Body of pancreas (tissue), 4 donors: ENCODE measurements around the gene HDAC8.

Source experiments
- POLR2A ChIP-seq, 3 donors: fragments of 450-650 bp; IDR thresholded peaks; one replicate each; pipeline ENCODE4 v1.6.1; 2016; ENCODE audit warnings: antibody characterized with exemption in 3 of 3, mild to moderate bottlenecking in 2 of 3
- TF ChIP-seq, protein P1 (sequence below), 7 experiments: fragments of 450-650 bp in 4 of 7; fragments of 200-600 bp in 3 of 7; sonication (generic) in 3 of 7; IDR thresholded peaks; one replicate each; pipeline ENCODE4 v1.5.1; 2016 to 2019; ENCODE audit warnings: antibody characterized with exemption in 7 of 7

DNA sequence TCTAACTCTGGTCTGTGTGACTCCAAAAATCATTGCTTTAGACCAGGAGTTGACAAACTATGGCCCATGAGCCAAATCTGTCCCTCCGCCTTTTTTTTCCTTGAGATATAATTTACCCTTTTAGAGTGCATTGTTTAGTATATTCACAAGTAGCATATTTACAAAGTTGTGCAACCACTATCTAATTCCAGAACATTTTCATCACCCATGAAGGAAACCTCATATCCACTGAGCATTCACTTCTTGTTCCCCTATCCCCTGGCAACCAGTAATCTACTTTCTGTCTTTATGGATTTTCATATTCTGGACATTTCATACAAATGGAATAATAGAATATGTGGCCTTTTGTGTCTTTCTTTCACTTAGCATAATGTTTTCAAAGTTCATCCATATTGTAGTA is 199.5 kb downstream of the HDAC8 start:
- no peak for TF ChIP-seq POLR2A (IDR thresholded peaks at IDR 0.05)
- TF ChIP-seq, protein P1, sequence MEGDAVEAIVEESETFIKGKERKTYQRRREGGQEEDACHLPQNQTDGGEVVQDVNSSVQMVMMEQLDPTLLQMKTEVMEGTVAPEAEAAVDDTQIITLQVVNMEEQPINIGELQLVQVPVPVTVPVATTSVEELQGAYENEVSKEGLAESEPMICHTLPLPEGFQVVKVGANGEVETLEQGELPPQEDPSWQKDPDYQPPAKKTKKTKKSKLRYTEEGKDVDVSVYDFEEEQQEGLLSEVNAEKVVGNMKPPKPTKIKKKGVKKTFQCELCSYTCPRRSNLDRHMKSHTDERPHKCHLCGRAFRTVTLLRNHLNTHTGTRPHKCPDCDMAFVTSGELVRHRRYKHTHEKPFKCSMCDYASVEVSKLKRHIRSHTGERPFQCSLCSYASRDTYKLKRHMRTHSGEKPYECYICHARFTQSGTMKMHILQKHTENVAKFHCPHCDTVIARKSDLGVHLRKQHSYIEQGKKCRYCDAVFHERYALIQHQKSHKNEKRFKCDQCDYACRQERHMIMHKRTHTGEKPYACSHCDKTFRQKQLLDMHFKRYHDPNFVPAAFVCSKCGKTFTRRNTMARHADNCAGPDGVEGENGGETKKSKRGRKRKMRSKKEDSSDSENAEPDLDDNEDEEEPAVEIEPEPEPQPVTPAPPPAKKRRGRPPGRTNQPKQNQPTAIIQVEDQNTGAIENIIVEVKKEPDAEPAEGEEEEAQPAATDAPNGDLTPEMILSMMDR (IDR thresholded peaks at IDR 0.05), result no peak
